Middle frontal gyrus (tissue), 1 donor: Measurements from ENCODE around the gene BACH2.
"Not testable (repeated sequence)": the region's sequence is repeated elsewhere in the genome, so short reads cannot be mapped to it uniquely, and the experiment has no call there.

Experiments used
- DNase-seq: peaks from one replicate; pipeline ENCODE4 v3.0.0-alpha.2; 2015; ENCODE audit warnings: low spot score; ENCODE audit errors: extremely low spot score

BACH2 gene

GRCh38 chr6:90033746-90034271 lies 262.8 kb downstream of the BACH2 start:
- no peak for DNase-seq

DNA sequence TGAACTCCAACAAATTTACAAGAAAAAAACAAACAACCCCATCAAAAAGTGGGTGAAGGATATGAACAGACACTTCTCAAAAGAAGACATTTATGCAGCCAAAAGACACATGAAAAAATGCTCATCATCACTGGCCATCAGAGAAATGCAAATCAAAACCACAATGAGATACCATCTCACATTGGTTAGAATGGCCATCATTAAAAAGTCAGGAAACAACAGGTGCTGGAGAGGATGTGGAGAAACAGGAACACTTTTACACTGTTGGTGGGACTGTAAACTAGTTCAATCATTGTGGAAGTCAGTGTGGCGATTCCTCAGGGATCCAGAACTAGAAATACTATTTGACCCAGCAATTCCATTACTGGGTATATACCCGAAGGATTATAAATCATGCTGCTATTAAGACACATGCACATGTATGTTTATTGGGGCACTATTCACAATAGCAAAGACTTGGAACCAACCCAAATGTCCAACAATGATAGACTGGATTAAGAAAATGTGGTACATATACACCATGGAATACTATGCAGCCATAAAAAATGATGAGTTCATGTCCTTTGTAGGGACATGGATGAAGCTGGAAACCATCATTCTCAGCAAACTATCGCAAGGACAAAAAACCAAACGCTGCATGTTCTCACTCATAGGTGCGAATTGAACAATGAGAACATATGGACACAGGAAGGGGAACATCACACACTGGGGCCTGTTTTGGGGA lies 264.0 kb downstream of the BACH2 start:
- not testable (repeated sequence) for DNase-seq

DNA sequence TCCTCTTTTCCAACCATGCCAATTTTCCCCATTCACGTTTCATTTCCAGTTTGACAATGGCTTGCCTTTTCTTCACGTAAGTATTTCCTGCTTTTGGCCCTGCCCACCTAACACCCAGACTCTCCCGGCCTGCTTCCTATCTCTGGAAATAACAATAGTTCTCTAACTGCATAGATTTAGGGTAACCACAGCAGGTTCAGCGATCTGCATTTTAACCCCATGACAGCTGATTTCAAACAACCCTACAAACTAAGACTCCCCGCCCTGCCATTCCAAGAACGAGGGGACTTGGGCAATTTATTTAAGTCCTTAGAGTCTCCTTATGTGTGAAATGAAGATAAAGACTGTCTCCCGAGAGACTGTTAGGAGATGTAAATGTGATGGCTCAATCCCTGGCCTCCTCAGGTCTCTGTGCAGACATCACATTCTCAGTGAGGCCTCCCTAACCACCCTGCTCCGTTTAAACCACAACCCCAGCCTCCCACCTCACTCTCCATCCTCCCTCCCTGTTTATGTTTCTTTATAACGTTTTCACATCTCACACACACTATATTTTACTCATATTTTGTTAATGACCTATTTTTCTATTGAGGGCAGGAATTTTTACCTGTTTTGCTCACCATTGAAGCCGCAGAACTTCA lies 267.5 kb downstream of the BACH2 start:
- DNase-seq, result no peak

DNA sequence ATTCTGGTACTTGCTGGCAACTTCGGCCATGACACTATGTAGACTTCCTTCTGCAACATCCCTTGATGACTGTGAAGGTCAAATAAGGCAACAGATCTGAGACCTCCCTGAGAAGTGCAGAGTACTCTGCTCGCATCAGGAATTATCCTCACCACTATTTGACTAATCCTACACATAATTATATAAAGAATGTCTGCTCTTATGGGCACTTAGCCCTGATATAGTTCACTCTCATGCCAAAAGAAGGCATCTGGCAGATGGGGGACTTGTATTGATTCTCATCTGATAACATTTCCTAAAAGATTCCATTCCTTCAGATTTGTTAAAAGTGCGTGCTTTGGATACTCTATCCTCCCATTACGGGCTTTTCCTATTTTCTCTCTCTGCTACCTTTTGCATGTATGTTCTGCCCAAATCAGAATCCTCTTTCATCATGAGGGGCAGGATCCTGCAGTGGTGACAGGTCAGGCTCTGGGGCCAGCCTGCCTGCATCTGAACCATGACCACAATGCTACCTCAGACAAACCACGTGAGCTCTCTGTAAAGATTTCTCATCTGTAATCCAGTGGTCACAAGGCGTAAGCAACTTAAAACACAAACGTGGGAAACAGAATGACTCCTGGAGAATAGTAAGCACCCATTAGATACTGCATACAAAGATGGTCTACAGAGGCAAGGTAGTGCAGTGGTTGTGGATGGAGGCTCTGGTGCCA lies 268.4 kb downstream of the BACH2 start:
- DNase-seq, result no peak

GRCh38 chr6:90026216-90026615 lies 270.4 kb downstream of the BACH2 start:
- no peak for DNase-seq

DNA sequence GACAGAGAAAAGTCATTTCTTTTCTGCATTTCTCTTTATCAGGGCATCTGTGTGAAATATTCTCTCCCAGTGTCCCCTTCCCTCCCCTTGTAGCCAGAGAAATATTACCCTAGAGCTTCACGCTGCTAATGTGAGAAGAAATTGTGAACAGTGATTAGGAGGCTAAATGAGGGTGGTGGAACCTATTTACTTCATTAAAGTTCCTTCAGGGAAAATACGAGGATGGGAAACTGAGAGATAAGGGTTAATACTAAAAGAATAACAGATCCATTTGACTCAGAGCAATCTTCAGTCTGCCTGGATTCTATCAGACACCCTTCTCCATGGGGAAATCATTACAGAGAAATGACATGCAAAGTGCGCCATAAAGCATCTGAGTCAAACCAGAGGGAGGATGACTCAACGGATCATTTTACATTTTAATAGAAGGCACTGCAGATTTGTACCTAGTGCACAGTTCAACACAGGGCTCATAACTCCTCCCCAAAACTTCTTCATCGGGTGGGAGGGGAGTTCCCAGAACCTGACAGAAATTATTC lies 271.1 kb downstream of the BACH2 start:
- DNase-seq, result no peak

DNA sequence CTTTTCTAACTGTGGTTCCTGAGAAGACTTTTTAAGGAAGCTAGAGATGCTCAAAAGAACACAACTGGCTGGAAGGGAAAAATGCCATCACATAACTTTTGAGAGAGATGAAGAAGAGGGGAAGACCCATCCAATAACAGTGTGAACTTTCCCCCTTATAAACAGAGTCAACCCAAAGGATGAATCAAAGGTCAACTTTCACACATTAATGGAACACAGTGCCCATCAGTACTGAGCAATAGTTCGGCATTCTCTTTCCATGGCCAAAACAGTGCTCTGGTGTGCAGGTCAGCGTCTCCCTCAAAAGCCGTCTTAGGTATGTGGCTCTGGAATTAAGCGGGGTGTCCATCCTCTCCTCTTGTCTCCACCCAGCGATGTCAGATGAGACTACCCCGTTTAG lies 272.0 kb downstream of the BACH2 start:
- no peak for DNase-seq

GRCh38 chr6:90021711-90022110 lies 274.9 kb downstream of the BACH2 start:
- DNase-seq, result no peak

GRCh38 chr6:90020746-90021145 lies 275.9 kb downstream of the BACH2 start:
- no peak for DNase-seq

DNA sequence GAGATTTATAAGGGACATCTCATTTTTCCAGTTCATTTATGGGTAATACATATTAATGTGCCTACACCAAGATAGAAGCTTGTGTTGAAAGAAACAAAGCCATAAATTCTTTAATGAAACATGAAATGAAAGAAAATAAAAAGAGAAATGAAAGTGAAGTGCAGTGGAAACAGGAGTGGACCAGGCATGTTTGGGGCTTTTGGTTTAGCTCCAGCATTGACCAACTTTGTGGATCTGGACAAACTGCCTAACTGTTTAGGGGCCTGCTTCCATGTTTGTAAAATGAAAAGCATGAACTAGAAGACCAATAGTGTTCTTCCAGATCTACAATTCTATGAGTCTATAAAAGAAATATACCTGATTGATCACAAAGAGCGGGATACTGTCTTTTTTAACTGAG lies 277.4 kb downstream of the BACH2 start:
- no peak for DNase-seq

GRCh38 chr6:90015883-90016282 lies 280.8 kb downstream of the BACH2 start:
- DNase-seq, result no peak

DNA sequence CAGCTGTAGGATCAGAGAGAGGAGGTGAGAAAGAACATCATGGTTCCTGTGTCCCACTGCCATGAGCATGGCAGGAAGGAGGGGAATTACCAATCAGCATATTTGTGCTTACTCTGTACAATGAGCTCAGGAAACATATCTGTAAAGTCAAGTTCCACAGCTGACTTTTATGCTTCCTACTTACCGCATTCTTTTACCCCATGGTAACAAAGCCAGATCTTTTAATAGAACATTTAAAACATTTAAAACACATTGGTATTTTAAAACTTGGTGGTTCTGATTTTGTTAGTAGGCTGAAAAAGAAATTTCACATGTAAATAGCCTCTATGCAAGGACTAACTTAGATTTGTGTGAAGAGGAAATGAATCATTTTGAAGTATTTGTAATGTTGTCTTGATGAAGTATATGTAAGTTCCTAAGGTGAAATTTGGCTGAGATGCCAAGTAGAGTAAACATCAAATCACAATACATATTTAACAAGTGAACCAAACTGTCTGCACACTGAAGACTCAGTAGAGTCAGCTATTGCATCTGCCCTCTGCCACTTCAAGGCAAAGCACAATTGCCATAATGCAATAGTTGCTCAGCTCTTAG lies 287.6 kb downstream of the BACH2 start:
- no peak for DNase-seq

DNA sequence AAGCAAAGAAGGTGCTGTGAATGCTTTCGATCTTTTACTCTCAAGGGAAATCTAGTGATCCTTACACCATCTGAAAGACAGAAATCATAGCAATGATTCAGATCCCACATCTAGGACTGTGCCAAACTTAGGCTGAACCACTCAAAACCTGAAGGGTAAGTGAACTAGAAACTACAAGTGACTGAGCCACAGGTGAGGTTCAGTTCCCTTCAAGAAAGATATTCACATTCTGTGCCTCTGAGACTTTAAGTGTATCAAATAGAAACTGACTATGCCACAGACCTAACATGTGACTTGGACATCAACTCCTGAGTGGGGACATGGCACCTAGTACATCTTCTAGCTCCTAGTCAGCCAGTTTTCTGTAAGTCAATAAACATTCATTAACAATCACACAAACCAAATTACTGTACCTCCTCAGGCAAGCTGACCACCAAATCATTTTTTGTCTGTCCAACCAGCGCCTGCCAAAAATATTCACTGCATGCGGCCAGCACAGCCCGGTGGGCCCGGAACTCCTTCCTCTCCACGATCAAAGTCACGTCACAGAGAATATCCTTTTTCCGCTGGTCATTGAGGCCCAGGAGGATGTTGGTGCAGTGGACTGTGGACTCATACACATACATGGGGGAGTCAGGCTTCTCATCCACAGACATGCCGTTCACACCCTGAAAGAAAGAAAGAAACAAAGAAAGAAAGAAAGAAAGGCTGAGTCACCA lies 288.3 kb downstream of the BACH2 start:
- DNase-seq, result no peak

- no peak for DNase-seq
Observed at GRCh38 chr6:90005048-90005827, 291.4 kb downstream of the BACH2 start.

DNA sequence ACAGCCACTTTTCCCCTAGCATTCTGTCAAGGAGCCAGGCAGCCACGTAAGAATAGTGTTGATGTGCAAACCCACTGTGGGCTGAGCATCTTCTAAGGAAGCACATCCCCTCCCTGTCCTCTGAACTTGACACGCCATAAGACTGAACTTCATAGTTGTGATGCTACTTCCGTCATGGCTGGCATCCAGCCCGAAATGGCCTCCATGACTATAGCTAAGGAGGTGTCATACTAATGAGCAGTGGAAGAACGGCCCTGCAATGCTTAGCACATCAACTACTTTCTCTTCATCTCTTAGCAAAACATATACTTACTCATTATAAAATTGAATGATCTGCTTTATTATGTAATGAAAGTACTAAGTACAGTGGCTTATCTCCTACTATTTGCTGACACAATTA lies 292.1 kb downstream of the BACH2 start:
- DNase-seq, result no peak

- DNase-seq, result no peak
Observed at GRCh38 chr6:90003941-90004340, 292.7 kb downstream of the BACH2 start.

- DNase-seq, result no peak
Observed at GRCh38 chr6:90003069-90003795, 293.4 kb downstream of the BACH2 start.

DNA sequence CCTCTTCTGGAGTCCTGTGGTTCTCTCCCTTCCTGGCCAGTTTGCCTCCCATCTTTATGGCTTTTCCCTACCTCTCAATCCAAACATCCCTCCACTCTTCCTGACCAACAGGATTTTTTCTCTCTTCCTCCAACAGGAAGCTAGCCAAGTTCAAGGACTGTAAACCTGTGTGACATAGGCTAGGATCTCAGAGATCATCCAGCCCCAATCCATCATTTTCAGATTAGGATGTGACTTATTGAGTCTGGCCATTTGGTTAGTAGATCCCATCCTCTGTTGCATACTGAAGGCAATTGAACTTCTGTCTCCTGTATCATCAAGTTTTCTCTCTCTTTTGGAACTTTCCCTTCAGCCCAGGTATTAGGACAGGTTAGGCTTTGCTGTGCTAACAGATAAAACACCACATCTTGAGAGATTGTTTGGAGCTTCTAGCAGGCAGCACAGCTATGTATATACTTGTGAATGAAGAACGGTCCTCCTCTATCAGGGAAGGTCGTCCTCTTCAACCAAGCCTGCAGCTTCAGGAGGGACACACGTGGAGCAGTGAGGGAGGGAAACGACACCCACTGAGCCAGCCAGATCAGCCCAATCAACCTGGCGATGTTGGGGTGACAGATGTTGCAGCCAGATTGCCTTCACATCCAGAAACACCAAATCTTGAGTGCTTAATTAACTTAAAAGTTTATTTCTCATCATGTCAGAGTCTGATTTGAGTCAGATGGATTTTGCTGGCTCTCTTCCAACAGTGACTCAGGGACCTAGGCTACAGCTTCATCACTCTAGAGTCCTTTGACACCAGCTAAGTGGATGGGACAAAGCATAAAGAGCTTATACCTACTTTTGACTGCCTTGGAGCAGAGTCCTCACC lies 295.5 kb downstream of the BACH2 start:
- no peak for DNase-seq
